ENCODE measurements around the gene PIR. TPM values are rescaled to one million over a fixed set of nuclear protein-coding genes. Genes with fewer than 3 reads are reported as not detected.

The PIR gene
- total RNA-seq, 1 donor from 2014 or later: 4.9 TPM

DNA sequence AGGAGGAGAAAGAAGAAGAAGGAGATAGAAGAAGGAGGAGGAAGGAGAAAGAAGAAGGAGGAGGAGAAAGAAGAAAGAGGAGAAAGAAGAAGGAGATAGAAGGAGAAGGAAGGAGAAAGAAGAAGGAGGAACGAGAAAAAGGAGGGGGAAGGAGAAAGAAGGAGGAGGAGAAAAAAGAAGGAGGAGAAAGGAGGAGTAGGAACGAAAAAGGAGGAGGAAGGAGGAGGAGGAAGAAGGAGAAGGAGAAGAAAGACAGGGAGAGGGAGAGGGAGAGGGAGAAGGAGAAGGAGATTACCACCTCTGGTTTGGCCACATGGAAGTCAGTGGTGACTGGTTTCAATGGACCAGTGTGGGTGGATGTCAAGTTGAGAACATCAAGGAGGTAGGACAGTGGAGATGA, 58.9 kb downstream of the PIR start:
- H3K36me3 ChIP-seq (ENCODE audit: control insufficient read depth, insufficient read depth, low read length): no peaks in the 10 kb centered on the region
- TF ChIP-seq, protein P1, sequence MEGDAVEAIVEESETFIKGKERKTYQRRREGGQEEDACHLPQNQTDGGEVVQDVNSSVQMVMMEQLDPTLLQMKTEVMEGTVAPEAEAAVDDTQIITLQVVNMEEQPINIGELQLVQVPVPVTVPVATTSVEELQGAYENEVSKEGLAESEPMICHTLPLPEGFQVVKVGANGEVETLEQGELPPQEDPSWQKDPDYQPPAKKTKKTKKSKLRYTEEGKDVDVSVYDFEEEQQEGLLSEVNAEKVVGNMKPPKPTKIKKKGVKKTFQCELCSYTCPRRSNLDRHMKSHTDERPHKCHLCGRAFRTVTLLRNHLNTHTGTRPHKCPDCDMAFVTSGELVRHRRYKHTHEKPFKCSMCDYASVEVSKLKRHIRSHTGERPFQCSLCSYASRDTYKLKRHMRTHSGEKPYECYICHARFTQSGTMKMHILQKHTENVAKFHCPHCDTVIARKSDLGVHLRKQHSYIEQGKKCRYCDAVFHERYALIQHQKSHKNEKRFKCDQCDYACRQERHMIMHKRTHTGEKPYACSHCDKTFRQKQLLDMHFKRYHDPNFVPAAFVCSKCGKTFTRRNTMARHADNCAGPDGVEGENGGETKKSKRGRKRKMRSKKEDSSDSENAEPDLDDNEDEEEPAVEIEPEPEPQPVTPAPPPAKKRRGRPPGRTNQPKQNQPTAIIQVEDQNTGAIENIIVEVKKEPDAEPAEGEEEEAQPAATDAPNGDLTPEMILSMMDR (IDR thresholded peaks at IDR 0.05; ENCODE audit: insufficient read depth, low read length, poor library complexity, severe bottlenecking): no peak
- H3K27me3 ChIP-seq (ENCODE audit: control insufficient read depth, insufficient read depth, low read length): no peaks in the 10 kb centered on the region
- no peak for DNase-seq (ENCODE audit: low read depth)
- no peak overlapping the region for H3K4me3 ChIP-seq (ENCODE audit: low read depth, low read length)

DNA sequence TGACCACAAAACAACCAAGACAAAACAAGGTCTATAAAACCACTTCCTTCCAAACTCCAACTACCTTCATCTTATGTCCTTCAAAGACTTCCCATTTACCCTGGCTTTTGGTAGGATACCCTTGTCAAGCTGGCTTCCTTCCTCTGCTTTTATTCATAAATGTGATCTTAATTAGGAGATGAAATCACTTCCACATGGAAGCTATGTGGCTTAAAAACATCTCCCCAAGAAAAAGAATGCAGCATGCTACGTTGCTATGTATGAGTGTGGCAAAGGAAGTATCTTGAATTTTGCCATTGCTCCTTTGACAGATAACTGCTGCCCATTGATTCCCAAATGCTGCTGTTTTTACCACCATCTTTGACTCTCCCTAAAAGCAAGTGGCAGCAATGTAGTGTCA, 62.5 kb downstream of the PIR start:
- H3K27me3 ChIP-seq (ENCODE audit: control insufficient read depth, insufficient read depth, low read length): no peaks in the 10 kb centered on the region
- TF ChIP-seq, protein P1 (IDR thresholded peaks at IDR 0.05; ENCODE audit: insufficient read depth, low read length, poor library complexity, severe bottlenecking): no peak

DNA sequence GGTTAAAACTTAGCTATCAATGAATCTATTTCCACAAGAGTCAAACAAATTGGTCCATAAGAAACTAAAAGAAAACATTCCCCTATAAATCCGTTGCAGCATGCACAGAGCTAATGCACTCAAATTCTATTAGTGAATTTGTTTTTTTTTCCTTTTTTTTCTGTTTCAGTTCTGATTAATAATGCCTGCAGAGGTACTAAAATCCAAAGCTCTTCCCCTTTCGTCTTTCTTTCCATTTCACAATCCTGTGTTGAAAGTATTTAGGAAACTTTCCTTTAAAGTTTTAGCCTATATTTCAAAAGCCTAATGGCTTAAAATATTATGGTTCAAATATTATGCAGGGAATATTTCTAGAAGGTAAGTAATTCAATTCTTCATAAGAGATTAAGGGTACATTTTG, 63.1 kb downstream of the PIR start:
- Histone ChIP-seq H3K36me3 (ENCODE audit: control insufficient read depth, insufficient read depth, low read length) (no peaks in the 10 kb centered on the region), H3K27me3 (ENCODE audit: control insufficient read depth, insufficient read depth, low read length) (no peaks in the 10 kb centered on the region), H3K4me3 (ENCODE audit: low read depth, low read length) (no peak overlapping the region)
- TF ChIP-seq, protein P1 (IDR thresholded peaks at IDR 0.05; ENCODE audit: insufficient read depth, low read length, poor library complexity, severe bottlenecking): no peak
- DNase-seq (ENCODE audit: low read depth): no peak

More for the DNA sequence above, 62.5 kb downstream of the PIR start:
- H3K36me3 ChIP-seq (ENCODE audit: control insufficient read depth, insufficient read depth, low read length): no peaks in the 10 kb centered on the region
- DNase-seq (ENCODE audit: low read depth): no peak
- H3K4me3 ChIP-seq (ENCODE audit: low read depth, low read length): no peak overlapping the region

DNA sequence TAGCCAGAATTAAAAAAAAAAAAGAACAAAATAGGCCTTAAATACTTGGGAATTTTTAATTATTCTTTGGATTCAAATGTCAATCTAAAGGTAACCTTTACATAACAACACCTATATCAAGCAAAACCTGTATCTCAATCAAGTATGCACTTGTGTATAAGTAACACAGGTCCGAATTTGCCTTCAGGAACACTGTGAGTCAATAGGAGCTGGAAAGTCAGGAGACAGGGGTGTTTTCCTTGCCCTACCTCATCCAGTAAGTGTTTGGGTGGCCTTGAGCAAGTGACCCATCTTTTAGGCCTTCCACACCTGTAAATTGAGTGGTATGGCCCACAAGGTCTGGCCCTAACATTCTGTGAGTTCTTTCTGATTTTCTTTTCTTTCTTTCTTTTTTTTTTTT, 68.1 kb downstream of the PIR start:
- TF ChIP-seq, protein P1 (IDR thresholded peaks at IDR 0.05; ENCODE audit: insufficient read depth, low read length, poor library complexity, severe bottlenecking): no peak

DNA sequence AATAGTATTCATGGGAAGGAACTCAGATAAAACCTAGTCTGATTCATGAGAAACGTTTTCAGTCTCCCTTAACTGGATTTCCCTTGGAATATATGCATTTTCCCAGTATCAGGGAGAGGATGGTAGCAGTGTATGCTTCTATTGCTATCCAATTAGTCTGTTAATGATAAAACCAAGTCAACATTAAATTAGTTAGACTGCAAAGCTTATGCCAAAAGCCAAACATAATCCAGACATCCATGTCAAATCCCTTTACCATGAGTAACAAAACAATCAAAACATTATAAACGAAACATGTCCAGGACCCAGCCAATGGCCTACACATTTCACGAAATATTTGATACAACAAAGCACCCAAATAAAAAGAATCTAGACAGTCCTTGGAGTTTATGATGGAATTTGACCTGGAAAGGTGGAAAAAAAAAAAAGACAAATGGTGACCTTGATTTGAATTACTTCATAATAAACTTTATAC, 74.4 kb downstream of the PIR start:
- DNase-seq (ENCODE audit: low read depth): no peak
- TF ChIP-seq, protein P1 (IDR thresholded peaks at IDR 0.05; ENCODE audit: insufficient read depth, low read length, poor library complexity, severe bottlenecking): no peak
- no peaks in the 10 kb centered on the region for H3K27me3 ChIP-seq (ENCODE audit: control insufficient read depth, insufficient read depth, low read length)
- H3K4me3 ChIP-seq (ENCODE audit: low read depth, low read length): no peak overlapping the region
- no peaks in the 10 kb centered on the region for H3K36me3 ChIP-seq (ENCODE audit: control insufficient read depth, insufficient read depth, low read length)

More for the DNA sequence above, 68.1 kb downstream of the PIR start:
- Histone ChIP-seq H3K27me3 (ENCODE audit: control insufficient read depth, insufficient read depth, low read length) (no peaks in the 10 kb centered on the region), H3K36me3 (ENCODE audit: control insufficient read depth, insufficient read depth, low read length) (no peaks in the 10 kb centered on the region), H3K4me3 (ENCODE audit: low read depth, low read length) (no peak overlapping the region)
- no peak for DNase-seq (ENCODE audit: low read depth)

DNA sequence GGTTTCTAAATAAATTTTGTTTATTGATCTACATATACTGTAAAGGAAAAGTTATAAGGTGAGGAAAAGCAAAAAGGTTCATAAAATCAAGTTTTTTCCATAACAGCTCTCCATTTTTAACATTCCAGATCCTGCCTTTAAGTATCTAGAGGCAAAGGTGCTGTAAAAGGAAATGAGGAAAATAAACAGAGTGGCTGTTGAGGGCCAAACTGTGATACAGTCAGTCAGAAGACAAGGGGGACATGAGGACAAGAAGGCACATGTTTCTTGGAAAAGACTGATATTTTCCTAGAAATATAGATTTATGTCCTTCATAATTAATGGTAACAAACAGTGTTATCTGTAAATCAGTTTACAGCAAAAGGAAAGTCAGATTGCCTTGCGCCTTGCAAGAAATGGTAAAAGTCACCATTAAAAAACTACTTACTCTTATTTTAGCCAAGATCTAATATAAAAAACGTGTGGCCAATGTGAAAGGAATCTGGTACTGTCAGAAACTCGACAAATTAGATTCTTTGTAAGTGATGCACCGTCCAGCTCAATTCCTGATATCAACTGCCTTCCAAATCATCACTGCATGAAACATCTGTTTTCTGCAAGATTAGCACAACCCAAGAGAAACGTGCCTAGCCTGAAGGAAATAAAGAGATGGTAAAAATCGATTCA, 75.0 kb downstream of the PIR start:
- no peak for DNase-seq (ENCODE audit: low read depth)

More for the DNA sequence above, 75.0 kb downstream of the PIR start:
- Histone ChIP-seq H3K27me3 (ENCODE audit: control insufficient read depth, insufficient read depth, low read length) (no peaks in the 10 kb centered on the region), H3K4me3 (ENCODE audit: low read depth, low read length) (no peak overlapping the region), H3K36me3 (ENCODE audit: control insufficient read depth, insufficient read depth, low read length) (no peaks in the 10 kb centered on the region)
- TF ChIP-seq, protein P1 (IDR thresholded peaks at IDR 0.05; ENCODE audit: insufficient read depth, low read length, poor library complexity, severe bottlenecking): no peak

Measured in kidney epithelial cell (primary cell).